ENCODE measurements around the gene CEP95. TPM values are rescaled to one million over a fixed set of nuclear protein-coding genes. Genes with fewer than 3 reads are reported as not detected.

CEP95 gene
- polyA plus RNA-seq, 3 donors: 4.6 to 42.1 (median 5.0) TPM

GRCh38 chr17:64544742-64545141, 38.0 kb downstream of the CEP95 start:
- peaks cover 0 to 2% (median 0%) of the 10 kb centered on the region in 3 donors for H3K27me3 Mint-ChIP-seq (ENCODE audit: low read depth in 3 of 3)
- Histone ChIP-seq H3K27ac (ENCODE audit: low read depth in 1 of 2, low read length in 2 of 2) (no peak overlapping the region), H3K9me3 (replicated peaks in 1 of 2; ENCODE audit: control insufficient read depth in 1 of 2, insufficient read depth in 1 of 2, low read length in 2 of 2) (no peaks in the 10 kb centered on the region), H3K4me2 (replicated peaks; ENCODE audit: extremely low read depth, low read length, poor library complexity, severe bottlenecking) (no peak overlapping the region), H3K36me3 (replicated peaks in 1 of 2; ENCODE audit: control insufficient read depth in 1 of 2, insufficient read depth in 2 of 2, low read length in 2 of 2) (peaks cover 72 to 96% of the 10 kb centered on the region in 2 donors), H2AFZ (ENCODE audit: insufficient read depth, low read depth, low read length, poor library complexity, severe bottlenecking) (no peak overlapping the region), H3K9ac (ENCODE audit: insufficient read depth, low read length, poor library complexity, severe bottlenecking) (no peak overlapping the region), H3K79me2 (ENCODE audit: insufficient read depth, low read length) (no peaks in the 10 kb centered on the region), H3K27me3 (ENCODE audit: control insufficient read depth in 2 of 2, insufficient read depth in 2 of 2, low read length in 2 of 2) (no peaks in the 10 kb centered on the region), H3K4me1 (ENCODE audit: control insufficient read depth in 1 of 2, insufficient read depth in 2 of 2, low read length in 2 of 2) (no peaks in the 10 kb centered on the region), H4K20me1 (ENCODE audit: insufficient read depth, low read length) (peaks cover 3% of the 10 kb centered on the region), H3K4me3 (replicated peaks in 1 of 3; ENCODE audit: low read depth in 2 of 3, low read length in 3 of 3) (no peak overlapping the region)
- no peak for DNase-seq
- intact Hi-C loops (cut with micrococcal nuclease): no loop called here
- WGBS (ENCODE audit: insufficient coverage): no CpG with 5 or more reads among the region's 2 CpGs
- no peaks in the 10 kb centered on the region for H3K9me3 Mint-ChIP-seq
- TF ChIP-seq, protein P1, sequence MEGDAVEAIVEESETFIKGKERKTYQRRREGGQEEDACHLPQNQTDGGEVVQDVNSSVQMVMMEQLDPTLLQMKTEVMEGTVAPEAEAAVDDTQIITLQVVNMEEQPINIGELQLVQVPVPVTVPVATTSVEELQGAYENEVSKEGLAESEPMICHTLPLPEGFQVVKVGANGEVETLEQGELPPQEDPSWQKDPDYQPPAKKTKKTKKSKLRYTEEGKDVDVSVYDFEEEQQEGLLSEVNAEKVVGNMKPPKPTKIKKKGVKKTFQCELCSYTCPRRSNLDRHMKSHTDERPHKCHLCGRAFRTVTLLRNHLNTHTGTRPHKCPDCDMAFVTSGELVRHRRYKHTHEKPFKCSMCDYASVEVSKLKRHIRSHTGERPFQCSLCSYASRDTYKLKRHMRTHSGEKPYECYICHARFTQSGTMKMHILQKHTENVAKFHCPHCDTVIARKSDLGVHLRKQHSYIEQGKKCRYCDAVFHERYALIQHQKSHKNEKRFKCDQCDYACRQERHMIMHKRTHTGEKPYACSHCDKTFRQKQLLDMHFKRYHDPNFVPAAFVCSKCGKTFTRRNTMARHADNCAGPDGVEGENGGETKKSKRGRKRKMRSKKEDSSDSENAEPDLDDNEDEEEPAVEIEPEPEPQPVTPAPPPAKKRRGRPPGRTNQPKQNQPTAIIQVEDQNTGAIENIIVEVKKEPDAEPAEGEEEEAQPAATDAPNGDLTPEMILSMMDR (IDR thresholded peaks at IDR 0.05): no peak
- no peaks in the 10 kb centered on the region for H3K4me1 Mint-ChIP-seq
- H3K36me3 Mint-ChIP-seq: peaks cover 61 to 77% of the 10 kb centered on the region in 2 donors
- no peak overlapping the region for H3K4me3 Mint-ChIP-seq
- H3K27ac Mint-ChIP-seq: no peak overlapping the region

- Mint-ChIP-seq H3K36me3 (peaks cover 68 to 84% of the 10 kb centered on the region in 2 donors), H3K27ac (no peak overlapping the region), H3K9me3 (no peaks in the 10 kb centered on the region), H3K4me3 (no peak overlapping the region), H3K27me3 (ENCODE audit: low read depth in 3 of 3) (peaks cover 0 to 2% (median 0%) of the 10 kb centered on the region in 3 donors), H3K4me1 (no peaks in the 10 kb centered on the region)
- no peak overlapping the region for H3K4me3 ChIP-seq (replicated peaks in 1 of 3; ENCODE audit: low read depth in 2 of 3, low read length in 3 of 3)
- no peaks in the 10 kb centered on the region for H3K27me3 ChIP-seq (ENCODE audit: control insufficient read depth in 2 of 2, insufficient read depth in 2 of 2, low read length in 2 of 2)
- intact Hi-C loops (cut with micrococcal nuclease): no loop called here
- no peaks in the 10 kb centered on the region for H3K9me3 ChIP-seq (replicated peaks in 1 of 2; ENCODE audit: control insufficient read depth in 1 of 2, insufficient read depth in 1 of 2, low read length in 2 of 2)
- H3K79me2 ChIP-seq (ENCODE audit: insufficient read depth, low read length): no peaks in the 10 kb centered on the region
- no peaks in the 10 kb centered on the region for H4K20me1 ChIP-seq (ENCODE audit: insufficient read depth, low read length)
- no peak for DNase-seq
- no peak overlapping the region for H3K9ac ChIP-seq (ENCODE audit: insufficient read depth, low read length, poor library complexity, severe bottlenecking)
- no peak overlapping the region for H2AFZ ChIP-seq (ENCODE audit: insufficient read depth, low read depth, low read length, poor library complexity, severe bottlenecking)
- H3K4me2 ChIP-seq (replicated peaks; ENCODE audit: extremely low read depth, low read length, poor library complexity, severe bottlenecking): no peak overlapping the region
- no peaks in the 10 kb centered on the region for H3K4me1 ChIP-seq (ENCODE audit: control insufficient read depth in 1 of 2, insufficient read depth in 2 of 2, low read length in 2 of 2)
- H3K36me3 ChIP-seq (replicated peaks in 1 of 2; ENCODE audit: control insufficient read depth in 1 of 2, insufficient read depth in 2 of 2, low read length in 2 of 2): peaks cover 72 to 99% of the 10 kb centered on the region in 2 donors
- TF ChIP-seq, protein P1 (IDR thresholded peaks at IDR 0.05): no peak
- WGBS (ENCODE audit: insufficient coverage): no CpG with 5 or more reads among the region's 7 CpGs
- H3K27ac ChIP-seq (ENCODE audit: low read depth in 1 of 2, low read length in 2 of 2): no peak overlapping the region
These were observed 39.9 kb downstream of the CEP95 start for GRCh38 chr17:64546716-64547115.

All from CD14-positive monocyte (primary cell).